HTERT RPE-1 (cell line): Measurements from ENCODE around the gene RAB25.

ENCODE experiments used
- in situ Hi-C: fragments of 300-500 bp; cut with MboI; formaldehyde crosslinking; loops from 4 replicates; pipeline ENCODE4 v1.14.3; 2020; ENCODE audit warnings: low sequenced_read_pairs

Gene RAB25

GRCh38 chr1:156078728-156079127 is 17.8 kb downstream of the RAB25 start:
- in situ Hi-C loops, result no loop called here

GRCh38 chr1:156079762-156080161 is 18.8 kb downstream of the RAB25 start:
- in situ Hi-C loops, result no loop called here

- in situ Hi-C loops, result no loop called here
Observed at GRCh38 chr1:156080241-156080862, 19.4 kb downstream of the RAB25 start.

- in situ Hi-C loops, result no loop called here
Observed at GRCh38 chr1:156080863-156081179, 19.9 kb downstream of the RAB25 start.

GRCh38 chr1:156081180-156081916 is 20.4 kb downstream of the RAB25 start:
- in situ Hi-C loops, result no loop called here

- in situ Hi-C loops, result no loop called here
Observed at GRCh38 chr1:156081917-156082308, 21.0 kb downstream of the RAB25 start.

GRCh38 chr1:156082309-156083091 is 21.5 kb downstream of the RAB25 start, which contains the start of gene MEX3A:
Gene MEX3A (minus strand): TSS chr1:156082465. CDS start chr1:156081998, 467 bp downstream.
- in situ Hi-C loops, result no loop called here

GRCh38 chr1:156083800-156084790 is 23.1 kb downstream of the RAB25 start:
- in situ Hi-C loops, result no loop called here

GRCh38 chr1:156086256-156086662 is 25.3 kb downstream of the RAB25 start:
- in situ Hi-C loops, result no loop called here

- in situ Hi-C loops, result no loop called here
Observed at GRCh38 chr1:156089704-156090103, 28.7 kb downstream of the RAB25 start.

GRCh38 chr1:156090138-156090839 is 29.3 kb downstream of the RAB25 start:
- in situ Hi-C loops, result no loop called here

- in situ Hi-C loops, result no loop called here
Observed at GRCh38 chr1:156090840-156091188, 29.9 kb downstream of the RAB25 start.

GRCh38 chr1:156091610-156092009 is 30.6 kb downstream of the RAB25 start:
- in situ Hi-C loops, result no loop called here

- in situ Hi-C loops, result no loop called here
Observed at GRCh38 chr1:156095906-156096508, 35.0 kb downstream of the RAB25 start.

GRCh38 chr1:156096640-156097391 is 35.9 kb downstream of the RAB25 start:
- in situ Hi-C loops, result no loop called here

GRCh38 chr1:156097499-156098178 is 36.7 kb downstream of the RAB25 start:
- in situ Hi-C loops, result no loop called here

GRCh38 chr1:156098784-156099183 is 37.8 kb downstream of the RAB25 start:
- in situ Hi-C loops, result no loop called here

- in situ Hi-C loops, result no loop called here
Observed at GRCh38 chr1:156099282-156099681, 38.3 kb downstream of the RAB25 start.
